Activated CD8-positive, alpha-beta memory T cell treated with anti-CD3 and anti-CD28 coated beads for 36 hours (primary cell): ENCODE results near the gene FXYD7. TPM values are rescaled to one million over a fixed set of nuclear protein-coding genes. Genes with fewer than 3 reads are reported as not detected.

ENCODE experiments used
- CTCF ChIA-PET: fragments of 350-600 bp; sonication (Branson Sonifier 250); formaldehyde crosslinking; loops from one replicate; lab custom pipeline; 2021; ENCODE audit warnings: antibody characterized with exemption; lab: Charles Lee
- POLR2A ChIA-PET: fragments of 350-600 bp; sonication (Branson Sonifier 250); formaldehyde crosslinking; loops from one replicate; lab custom pipeline; 2021; ENCODE audit warnings: antibody characterized with exemption; lab: Charles Lee
- total RNA-seq, 2 experiments: library from RNA; stranded (reverse); gene quantifications; one replicate each; pipeline ENCODE4 v1.2.3, GENCODE V29; 2021

The FXYD7 gene
- total RNA-seq, 2 experiments from 2014 or later, result not detected

DNA sequence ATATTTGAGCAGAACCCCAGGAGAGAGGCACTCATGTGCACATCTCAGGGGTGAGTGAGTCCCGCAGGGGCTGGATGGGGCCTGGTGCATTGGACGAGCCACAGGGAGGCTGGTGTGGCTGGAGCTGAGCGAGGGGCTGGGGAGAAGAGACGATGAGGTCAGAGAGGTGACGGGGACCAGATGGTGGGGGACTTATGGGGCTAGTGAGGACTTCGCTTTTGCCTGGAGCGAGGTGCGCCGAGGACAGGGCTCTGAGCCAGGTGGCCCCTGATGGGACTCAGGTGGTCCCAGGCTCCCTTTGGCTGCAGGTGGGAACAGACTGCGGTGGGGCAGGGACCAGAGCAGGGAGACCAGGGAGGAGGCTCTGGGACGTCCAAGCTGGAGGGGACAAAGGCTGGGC, 34.3 kb upstream of the FXYD7 start:
- CTCF ChIA-PET, result no interaction called here
- POLR2A ChIA-PET, result no interaction called here

GRCh38 chr19:35109395-35110112, 33.5 kb upstream of the FXYD7 start:
- ChIA-PET POLR2A (no interaction called here), CTCF (no interaction called here)

DNA sequence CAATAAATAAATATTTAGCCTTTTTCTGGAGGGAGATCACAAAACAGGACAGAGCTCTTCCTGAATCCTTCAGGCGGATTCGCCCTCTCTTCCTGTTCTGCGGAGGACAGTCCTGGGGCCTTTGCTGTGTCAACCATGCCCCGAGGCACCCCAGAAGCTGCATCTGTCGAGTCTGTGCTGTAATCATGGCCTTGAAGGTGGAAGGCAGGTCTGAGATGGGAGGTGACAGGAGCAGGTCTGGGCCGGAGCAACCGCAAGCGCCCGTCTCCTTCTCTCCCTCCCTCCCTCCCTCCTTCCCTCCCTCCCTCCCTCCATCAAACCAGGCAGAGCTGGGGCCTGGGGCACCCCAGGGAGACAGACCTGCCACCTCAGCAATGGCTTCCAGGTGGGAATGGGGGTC, 32.1 kb upstream of the FXYD7 start:
- ChIA-PET CTCF (interaction anchor here (1.0 to 1.4 kb wide), 3 partner anchors 25 to 44 kb away, joined by 3 to 4 read pairs (median 3); no protein-coding TSS in a partner anchor), POLR2A (no interaction called here)

- POLR2A ChIA-PET, result no interaction called here
- CTCF ChIA-PET, result no interaction called here
Measured at GRCh38 chr19:35112995-35113688, 29.9 kb upstream of the FXYD7 start.

- ChIA-PET POLR2A (no interaction called here), CTCF (interaction anchor here (0.5 to 1.7 kb wide), 10 partner anchors 10 to 487 kb away, joined by 3 to 8 read pairs (median 5); partner anchors contain the start of gene FXYD7)
Measured at GRCh38 chr19:35114353-35115176, 28.5 kb upstream of the FXYD7 start.

DNA sequence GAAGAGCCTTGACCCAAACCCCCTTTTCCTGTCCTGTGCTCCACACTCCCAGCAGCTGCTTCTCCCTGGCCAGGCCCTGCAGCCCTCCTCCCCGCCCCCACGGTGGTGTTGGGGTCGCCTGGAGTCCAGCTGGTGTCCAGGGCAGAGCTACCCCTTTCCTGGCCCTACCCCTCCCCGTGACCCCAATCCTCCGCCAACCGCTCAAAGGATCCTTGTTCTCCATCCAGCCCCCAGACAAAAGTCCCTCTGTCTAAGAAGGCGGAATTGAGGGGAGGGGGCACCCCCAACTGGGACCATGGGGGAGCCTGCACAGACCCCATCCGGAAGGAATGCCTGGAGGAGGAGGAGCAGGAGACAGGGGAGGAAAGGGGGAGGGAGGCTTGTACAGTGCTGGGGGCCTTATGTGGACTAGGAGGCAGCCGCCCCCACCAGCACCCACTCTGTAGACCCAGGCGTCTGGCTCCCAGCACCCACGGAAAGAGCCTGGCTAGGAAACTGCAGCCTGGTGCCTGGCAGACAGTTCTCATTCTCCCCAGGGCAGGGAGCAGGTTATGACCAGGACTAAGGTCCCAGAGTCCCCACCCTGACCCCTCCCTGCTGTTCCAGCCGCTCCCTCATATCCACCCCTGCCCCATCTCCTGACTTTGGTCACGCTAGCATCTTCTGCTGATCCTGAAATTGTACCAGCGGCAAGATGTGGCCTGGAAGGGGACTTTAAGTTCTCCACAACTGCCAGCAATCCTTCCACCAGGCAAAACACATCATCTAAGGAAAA, 27.7 kb upstream of the FXYD7 start, which contains the start of gene FXYD3:
Gene FXYD3, plus strand, starts transcription at position 647 of the 775 bp plus-strand sequence. CDS start 3,554 bp downstream, outside the sequence.
- POLR2A ChIA-PET, result no interaction called here

GRCh38 chr19:35116072-35116801, 26.8 kb upstream of the FXYD7 start:
- ChIA-PET POLR2A (interaction anchor here (0.5 to 0.6 kb wide), 2 partner anchors 37 to 72 kb away, joined by 5 read pairs; no protein-coding TSS in a partner anchor), CTCF (interaction anchor here (1.3 to 1.4 kb wide), 2 partner anchors 19 to 21 kb away, joined by 5 to 6 read pairs; partner anchors contain the start of gene LGI4)

More for the DNA sequence above, 27.7 kb upstream of the FXYD7 start, which contains the start of gene FXYD3:
- CTCF ChIA-PET, result interaction anchor here (0.5 to 1.7 kb wide), 11 partner anchors 9 to 487 kb away, joined by 3 to 8 read pairs (median 5); partner anchors contain the start of gene FXYD7

DNA sequence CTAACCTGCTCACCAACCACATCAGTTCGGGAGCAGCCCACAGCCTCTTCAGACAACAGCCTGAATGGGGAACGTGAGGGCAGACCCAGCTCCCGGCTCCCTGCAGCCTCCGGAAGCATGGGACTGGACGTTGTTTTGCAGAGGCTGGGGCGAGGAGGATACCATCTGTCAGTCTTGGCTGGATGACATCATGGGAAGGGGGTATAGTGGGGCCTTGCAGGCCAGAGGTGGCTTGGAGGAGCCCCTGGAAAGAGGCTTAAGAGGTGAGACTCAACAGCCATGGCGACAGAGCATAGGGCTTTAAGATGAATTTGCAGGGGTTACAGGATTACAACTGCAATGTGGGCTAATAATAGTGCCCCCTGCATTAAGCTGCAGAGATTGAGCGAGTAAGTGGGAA, 25.9 kb upstream of the FXYD7 start:
- ChIA-PET CTCF (interaction anchor here (0.6 to 1.4 kb wide), 3 partner anchors 18 to 36 kb away, joined by 3 to 6 read pairs (median 5); partner anchors contain the start of gene LGI4), POLR2A (interaction anchor here (0.6 kb wide), 1 partner anchor 73 kb away, joined by 5 read pairs; no protein-coding TSS in a partner anchor)

GRCh38 chr19:35117799-35118198, 25.3 kb upstream of the FXYD7 start:
- ChIA-PET POLR2A (no interaction called here), CTCF (interaction anchor here (0.6 to 1.5 kb wide), 4 partner anchors 18 to 51 kb away, joined by 3 to 6 read pairs (median 5); partner anchors contain the start of gene LGI4)

- ChIA-PET CTCF (interaction anchor here (1.5 to 1.8 kb wide), 2 partner anchors 27 to 51 kb away, joined by 5 to 6 read pairs; no protein-coding TSS in a partner anchor), POLR2A (no interaction called here)
Measured at GRCh38 chr19:35118268-35119020, 24.6 kb upstream of the FXYD7 start.

GRCh38 chr19:35119091-35119490, 24.0 kb upstream of the FXYD7 start:
- CTCF ChIA-PET, result interaction anchor here (1.5 to 1.8 kb wide), 2 partner anchors 28 to 52 kb away, joined by 5 to 6 read pairs; no protein-coding TSS in a partner anchor
- POLR2A ChIA-PET, result no interaction called here

GRCh38 chr19:35119578-35120155, 23.4 kb upstream of the FXYD7 start:
- CTCF ChIA-PET, result interaction anchor here (1.8 kb wide), 1 partner anchor 28 kb away, joined by 6 read pairs; no protein-coding TSS in a partner anchor
- POLR2A ChIA-PET, result no interaction called here

GRCh38 chr19:35120492-35120891, 22.6 kb upstream of the FXYD7 start:
- CTCF ChIA-PET, result interaction anchor here (1.8 kb wide), 1 partner anchor 29 kb away, joined by 6 read pairs; no protein-coding TSS in a partner anchor
- POLR2A ChIA-PET, result no interaction called here

DNA sequence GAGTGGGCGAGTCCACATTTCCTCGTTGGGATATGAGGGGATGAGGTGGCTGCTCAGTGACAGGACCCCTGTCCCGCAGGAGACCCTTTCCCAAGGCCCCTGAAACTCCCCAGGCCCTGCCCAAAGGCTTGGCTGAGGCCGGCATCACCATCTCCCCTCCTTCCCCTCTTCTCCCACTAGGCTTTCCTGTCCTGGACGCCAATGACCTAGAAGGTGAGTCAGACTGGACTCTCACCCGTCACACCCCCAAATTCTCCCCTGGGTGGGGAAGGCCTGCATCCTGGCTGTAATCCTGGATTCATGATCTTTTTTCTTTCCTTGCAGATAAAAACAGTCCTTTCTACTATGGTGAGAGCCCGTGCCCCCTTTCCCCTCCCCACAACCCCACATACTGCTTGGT, 22.2 kb upstream of the FXYD7 start:
- ChIA-PET CTCF (no interaction called here), POLR2A (no interaction called here)

GRCh38 chr19:35122687-35123551, 20.1 kb upstream of the FXYD7 start:
- POLR2A ChIA-PET, result no interaction called here

More at GRCh38 chr19:35122687-35123551, 20.1 kb upstream of the FXYD7 start:
- CTCF ChIA-PET, result interaction anchor here (2.3 kb wide), 1 partner anchor 8 kb away, joined by 8 read pairs; the partner anchor contains the start of gene FXYD3
